Smooth muscle cell (in vitro differentiated cells): ENCODE results near the gene TRMT11. TPM values are rescaled to one million over a fixed set of nuclear protein-coding genes. Genes with fewer than 3 reads are reported as not detected.

ENCODE experiments used
- DNase-seq: peaks from one replicate; lab custom pipeline; 2025; ENCODE audit not compliant: unreplicated experiment; lab: John Stamatoyannopoulos, UW
- H2AFZ ChIP-seq: fragments of 200-600 bp; sonication (generic); 2 replicates; pipeline ENCODE4 v1.6.0; 2016; ENCODE audit warnings: antibody characterized with exemption, low read depth, mild to moderate bottlenecking
- H3F3A ChIP-seq: fragments of 200-600 bp; sonication (generic); 2 replicates; pipeline ENCODE4 v1.6.0; 2017; ENCODE audit warnings: antibody characterized with exemption, low read depth
- H3K27ac ChIP-seq: fragments of 200-600 bp; sonication (generic); 2 replicates; pipeline ENCODE4 v1.5.1; 2016; ENCODE audit warnings: low read depth, mild to moderate bottlenecking
- H3K27me3 ChIP-seq: fragments of 200-600 bp; sonication (generic); 2 replicates; pipeline ENCODE4 v1.6.1; 2016; ENCODE audit warnings: low read depth, mild to moderate bottlenecking
- H3K36me3 ChIP-seq: fragments of 200-600 bp; sonication (generic); 2 replicates; pipeline ENCODE4 v1.5.1; 2016; ENCODE audit warnings: low read depth
- H3K4me1 ChIP-seq: fragments of 200-600 bp; sonication (generic); 2 replicates; pipeline ENCODE4 v1.5.1; 2016; ENCODE audit warnings: low read depth
- H3K4me2 ChIP-seq: fragments of 200-600 bp; sonication (generic); 2 replicates; pipeline ENCODE4 v1.6.0; 2016; ENCODE audit warnings: mild to moderate bottlenecking
- H3K4me3 ChIP-seq: fragments of 200-600 bp; sonication (generic); 2 replicates; pipeline ENCODE4 v1.5.1; 2016; ENCODE audit warnings: mild to moderate bottlenecking
- H3K79me2 ChIP-seq: fragments of 200-600 bp; sonication (generic); 2 replicates; pipeline ENCODE4 v1.6.0; 2016; ENCODE audit warnings: low read depth, mild to moderate bottlenecking
- H3K9ac ChIP-seq: fragments of 200-600 bp; sonication (generic); 2 replicates; pipeline ENCODE4 v1.6.0; 2016; ENCODE audit warnings: low read depth
- H3K9me3 ChIP-seq: fragments of 200-600 bp; sonication (generic); replicated peaks from 2 replicates; pipeline ENCODE4 v1.5.1; 2016; ENCODE audit warnings: low read depth
- H4K20me1 ChIP-seq: fragments of 200-600 bp; sonication (generic); 2 replicates; pipeline ENCODE4 v1.6.0; 2016; ENCODE audit warnings: low read depth
- CTCF ChIP-seq: fragments of 200-600 bp; sonication (generic); IDR thresholded peaks from 2 replicates; pipeline ENCODE4 v1.5.1; 2017; ENCODE audit warnings: borderline replicate concordance, mild to moderate bottlenecking, antibody characterized with exemption; ENCODE audit not compliant: insufficient read depth, poor library complexity, severe bottlenecking
- WGBS: methylation state at CpG from one replicate; pipeline ENCODE4 v1.1.7; 2016; ENCODE audit warnings: low lambda C conversion rate; 5-methylcytosine and 5-hydroxymethylcytosine counted together
- polyA plus RNA-seq: library from polyadenylated mRNA; unstranded; fragments of >200 nt; fragmentation: Nextera tagmentation; extraction: Ambion mirVana; gene quantifications from 2 replicates; pipeline ENCODE4 v1.2.1, GENCODE V29; 2016
- total RNA-seq: library from RNA; depleted of rRNA; stranded (reverse); fragments of >200 nt; gene quantifications from 2 replicates; pipeline ENCODE4 v1.2.3, GENCODE V29; 2014

Gene TRMT11
- total and polyA plus RNA-seq, 2 experiments from 2014 or later: 12.8 to 21.6 TPM

DNA sequence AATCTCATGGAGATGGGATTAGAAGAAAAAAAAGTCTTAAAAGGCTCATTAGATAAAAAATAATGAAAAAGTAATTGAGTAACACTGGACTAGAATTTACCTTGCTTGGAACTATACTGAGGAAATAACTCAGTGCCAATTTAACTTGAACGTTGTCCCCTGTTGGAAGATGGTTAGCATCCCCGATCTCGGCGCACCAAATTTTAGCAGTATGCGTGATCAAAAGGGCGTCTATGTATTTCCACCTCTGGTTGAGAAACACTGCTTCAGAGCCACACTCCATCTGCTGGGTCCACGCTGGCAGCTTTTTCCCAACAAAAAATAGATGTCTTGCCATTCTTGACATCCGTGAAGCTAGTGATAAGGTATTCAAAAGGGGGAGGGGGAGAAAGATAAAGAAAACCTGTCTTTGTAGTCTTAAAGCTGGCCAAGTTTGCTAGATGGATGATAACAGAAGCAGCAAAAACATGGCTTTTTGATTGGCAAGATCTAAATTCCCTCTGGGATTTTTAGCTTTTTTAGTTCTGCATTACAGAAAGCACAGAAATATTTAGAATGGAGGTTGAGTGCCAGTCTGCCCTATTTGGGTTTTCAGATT, 23.3 kb upstream of the TRMT11 start:
- TF ChIP-seq CTCF: no peak
- 92% methylated on average over 8 of the region's 8 CpGs for WGBS
- H2AFZ ChIP-seq: no peak overlapping the region

GRCh38 chr6:125963817-125964216, 22.5 kb upstream of the TRMT11 start:
- Histone ChIP-seq H3K27me3 (no peaks in the 10 kb centered on the region), H4K20me1 (no peaks in the 10 kb centered on the region), H3K9ac (no peak overlapping the region), H3F3A (no peaks in the 10 kb centered on the region), H3K4me1 (no peaks in the 10 kb centered on the region), H3K36me3 (peaks cover 11% of the 10 kb centered on the region), H3K4me2 (no peak overlapping the region), H3K9me3 (no peaks in the 10 kb centered on the region), H2AFZ (no peak overlapping the region), H3K4me3 (no peak overlapping the region), H3K27ac (no peak overlapping the region), H3K79me2 (peaks cover 33% of the 10 kb centered on the region)
- no peak for TF ChIP-seq CTCF
- DNase-seq: no peak
- 98% methylated on average over 2 of the region's 2 CpGs for whole genome bisulfite sequencing

More for the DNA sequence above, 23.3 kb upstream of the TRMT11 start:
- Histone ChIP-seq H3K27ac (no peak overlapping the region), H3K9me3 (no peaks in the 10 kb centered on the region), H3K4me2 (no peak overlapping the region), H3K27me3 (no peaks in the 10 kb centered on the region), H3K79me2 (peaks cover 41% of the 10 kb centered on the region), H3F3A (no peaks in the 10 kb centered on the region), H3K4me3 (no peak overlapping the region), H3K36me3 (peaks cover 4% of the 10 kb centered on the region), H4K20me1 (no peaks in the 10 kb centered on the region), H3K4me1 (peaks cover 4% of the 10 kb centered on the region), H3K9ac (no peak overlapping the region)
- no peak for DNase-seq

DNA sequence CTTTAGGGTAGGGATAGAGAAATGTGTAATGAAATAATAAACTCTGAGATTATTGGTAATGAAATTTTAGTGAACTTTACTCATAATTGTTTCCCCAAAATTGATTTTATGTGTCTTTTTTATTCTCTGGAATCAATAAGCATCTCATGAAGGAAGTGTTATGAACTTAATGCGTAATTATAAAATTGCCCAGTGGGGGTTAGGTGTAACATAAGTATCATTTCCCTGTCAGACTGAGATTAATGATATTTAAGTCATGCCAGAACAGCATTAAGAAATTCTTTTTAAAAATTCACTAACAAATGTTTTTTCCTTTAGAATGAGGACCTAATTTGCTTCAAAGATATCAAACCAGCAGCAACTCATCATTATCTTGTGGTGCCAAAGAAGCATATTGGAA, 19.8 kb upstream of the TRMT11 start:
- Histone ChIP-seq H3K79me2 (peaks cover 17% of the 10 kb centered on the region), H2AFZ (no peak overlapping the region), H3K9me3 (no peaks in the 10 kb centered on the region), H3K4me3 (no peak overlapping the region), H3K27me3 (no peaks in the 10 kb centered on the region), H3K9ac (no peak overlapping the region), H3K4me2 (no peak overlapping the region), H3K4me1 (no peaks in the 10 kb centered on the region), H3K27ac (no peak overlapping the region), H3K36me3 (peaks cover 11% of the 10 kb centered on the region), H3F3A (no peaks in the 10 kb centered on the region), H4K20me1 (no peaks in the 10 kb centered on the region)
- TF ChIP-seq CTCF: no peak
- DNase-seq: no peak
- WGBS: 97% methylated on average over 1 of the region's 1 CpG

DNA sequence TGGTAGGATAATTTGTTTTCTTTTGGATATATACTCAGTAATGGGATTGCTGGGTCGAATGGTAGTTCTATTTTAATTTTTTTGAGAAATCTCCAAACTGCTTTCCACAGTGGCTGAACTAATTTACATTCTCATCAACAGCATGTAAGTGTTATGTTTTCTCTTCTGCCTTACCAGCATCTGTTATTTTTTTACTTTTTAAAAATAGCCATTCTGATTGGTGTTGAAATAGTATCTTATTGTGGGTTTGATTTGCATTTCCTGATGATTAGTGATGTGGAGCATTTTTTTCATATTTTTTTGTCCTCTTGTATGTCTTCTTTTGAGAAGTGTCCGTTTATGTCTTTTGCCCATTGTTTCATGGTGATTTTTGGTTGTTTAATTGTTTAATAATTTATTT, 17.8 kb upstream of the TRMT11 start:
- Histone ChIP-seq H3K4me2 (no peak overlapping the region), H3K9me3 (no peaks in the 10 kb centered on the region), H3F3A (no peaks in the 10 kb centered on the region), H3K27me3 (no peaks in the 10 kb centered on the region), H3K36me3 (peaks cover 11% of the 10 kb centered on the region), H3K79me2 (peaks cover 9% of the 10 kb centered on the region), H3K9ac (no peak overlapping the region), H4K20me1 (no peaks in the 10 kb centered on the region), H3K4me3 (no peak overlapping the region), H3K4me1 (no peaks in the 10 kb centered on the region), H3K27ac (no peak overlapping the region), H2AFZ (no peak overlapping the region)
- TF ChIP-seq CTCF: no peak
- DNase-seq: no peak
- WGBS: 93% methylated on average over 2 of the region's 2 CpGs
